Neural crest cell (in vitro differentiated cells): ENCODE results near the gene REV1. TPM values are rescaled to one million over a fixed set of nuclear protein-coding genes. Genes with fewer than 3 reads are reported as not detected.

ENCODE experiments used
- DNase-seq: peaks from one replicate; pipeline ENCODE4 v3.0.0; 2021; ENCODE audit warnings: low read depth, mixed read lengths, low spot score
- H3K27ac Mint-ChIP-seq: one replicate; pipeline ENCODE4 v1.8.0; 2021; ENCODE audit warnings: mild to moderate bottlenecking, mixed read lengths; ENCODE audit not compliant: unreplicated experiment
- H3K27me3 Mint-ChIP-seq: 2 replicates; pipeline ENCODE4 v1.8.0; 2021; ENCODE audit warnings: low read depth, mild to moderate bottlenecking, mixed read lengths
- H3K36me3 Mint-ChIP-seq: 2 replicates; pipeline ENCODE4 v1.8.0; 2021; ENCODE audit warnings: low read depth, mild to moderate bottlenecking, mixed read lengths
- H3K4me1 Mint-ChIP-seq: 2 replicates; pipeline ENCODE4 v1.8.0; 2021; ENCODE audit warnings: mixed read lengths
- H3K4me3 Mint-ChIP-seq: one replicate; pipeline ENCODE4 v1.8.0; 2021; ENCODE audit warnings: mild to moderate bottlenecking, mixed read lengths
- H3K9me3 Mint-ChIP-seq: 2 replicates; pipeline ENCODE4 v1.8.0; 2021; ENCODE audit warnings: mixed read lengths
- CTCF ChIP-seq: fragments of 200-600 bp; sonication (generic); conservative IDR thresholded peaks from 2 replicates; pipeline ENCODE4 v1.5.0; 2021; ENCODE audit warnings: antibody characterized with exemption, mild to moderate bottlenecking
- total RNA-seq: library from RNA; stranded (reverse); gene quantifications from 2 replicates; pipeline ENCODE4 v1.2.1, GENCODE V29; 2021

REV1 gene
- total RNA-seq, 1 donor from 2014 or later, result 48.6 TPM

DNA sequence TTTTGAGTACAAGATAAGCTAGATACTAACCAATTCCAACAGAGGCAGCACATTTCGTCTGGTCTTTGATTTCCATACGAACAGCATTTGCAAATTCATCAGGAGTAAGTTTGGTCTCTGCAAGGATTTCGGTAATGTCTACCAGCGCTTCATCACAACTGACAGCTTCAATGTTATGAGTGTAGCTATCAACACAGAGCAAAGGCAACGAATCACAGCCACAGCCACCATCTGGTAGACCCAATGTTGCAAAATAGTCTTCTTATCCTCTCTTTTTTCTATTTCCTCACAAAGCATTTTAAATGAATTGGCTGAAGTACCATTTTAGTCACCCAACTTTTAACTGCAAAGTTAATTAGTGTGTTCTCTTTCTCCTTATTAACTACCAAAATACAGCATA lies 68.3 kb downstream of the REV1 start:
- no peak for TF ChIP-seq CTCF
- Mint-ChIP-seq H3K4me1 (no peaks in the 10 kb centered on the region), H3K27me3 (no peaks in the 10 kb centered on the region), H3K4me3 (no peak overlapping the region), H3K9me3 (no peaks in the 10 kb centered on the region), H3K27ac (no peak overlapping the region), H3K36me3 (peaks cover 11% of the 10 kb centered on the region)
- DNase-seq, result no peak

GRCh38 chr2:99420751-99421299 lies 69.0 kb downstream of the REV1 start:
- Mint-ChIP-seq H3K27me3 (no peaks in the 10 kb centered on the region), H3K27ac (peak overlapping the region; percentile 29)

GRCh38 chr2:99420031-99420430 lies 69.8 kb downstream of the REV1 start:
- H3K36me3 Mint-ChIP-seq, result peaks cover 15% of the 10 kb centered on the region
- TF ChIP-seq CTCF, result no peak
- H3K27ac Mint-ChIP-seq, result peak overlapping the region; percentile 3
- DNase-seq, result no peak
- no peak overlapping the region for H3K4me3 Mint-ChIP-seq
- H3K27me3 Mint-ChIP-seq, result no peaks in the 10 kb centered on the region
- no peaks in the 10 kb centered on the region for H3K9me3 Mint-ChIP-seq
- H3K4me1 Mint-ChIP-seq, result no peaks in the 10 kb centered on the region

More at GRCh38 chr2:99420751-99421299, 69.0 kb downstream of the REV1 start:
- Mint-ChIP-seq H3K4me1 (no peaks in the 10 kb centered on the region), H3K9me3 (no peaks in the 10 kb centered on the region), H3K36me3 (peaks cover 11% of the 10 kb centered on the region), H3K4me3 (no peak overlapping the region)
- no peak for DNase-seq
- TF ChIP-seq CTCF, result no peak

- Mint-ChIP-seq H3K4me3 (no peak overlapping the region), H3K4me1 (no peaks in the 10 kb centered on the region), H3K27ac (no peak overlapping the region), H3K27me3 (no peaks in the 10 kb centered on the region), H3K9me3 (no peaks in the 10 kb centered on the region), H3K36me3 (peaks cover 24% of the 10 kb centered on the region)
- DNase-seq, result no peak
- no peak for TF ChIP-seq CTCF
Observed at GRCh38 chr2:99417396-99417795, 72.4 kb downstream of the REV1 start.

DNA sequence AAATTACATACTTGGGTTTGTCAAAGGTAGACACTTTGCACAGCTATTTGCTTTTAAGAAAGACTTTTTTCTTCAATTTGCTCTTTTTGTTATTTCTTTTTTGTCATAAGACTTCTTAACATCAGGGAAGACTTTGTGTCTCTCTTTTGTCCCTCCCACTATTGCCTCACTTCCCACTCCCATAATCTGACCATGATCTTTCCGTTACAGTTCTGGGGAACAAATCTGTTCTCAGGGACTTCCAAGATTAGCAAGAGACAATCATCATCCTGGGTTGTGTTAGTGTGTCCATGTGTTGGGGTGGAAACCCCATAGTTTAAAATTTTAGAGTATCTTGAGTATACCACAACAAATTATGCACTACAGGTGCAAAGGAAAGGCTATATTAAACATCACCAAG lies 75.3 kb downstream of the REV1 start:
- peaks cover 24% of the 10 kb centered on the region for H3K36me3 Mint-ChIP-seq
- no peak for DNase-seq
- H3K4me1 Mint-ChIP-seq, result no peaks in the 10 kb centered on the region
- H3K9me3 Mint-ChIP-seq, result no peaks in the 10 kb centered on the region
- no peak overlapping the region for H3K27ac Mint-ChIP-seq
- TF ChIP-seq CTCF, result no peak
- H3K27me3 Mint-ChIP-seq, result no peaks in the 10 kb centered on the region
- no peak overlapping the region for H3K4me3 Mint-ChIP-seq
